Measurements from ENCODE around the gene WNT1.

WNT1 gene

DNA sequence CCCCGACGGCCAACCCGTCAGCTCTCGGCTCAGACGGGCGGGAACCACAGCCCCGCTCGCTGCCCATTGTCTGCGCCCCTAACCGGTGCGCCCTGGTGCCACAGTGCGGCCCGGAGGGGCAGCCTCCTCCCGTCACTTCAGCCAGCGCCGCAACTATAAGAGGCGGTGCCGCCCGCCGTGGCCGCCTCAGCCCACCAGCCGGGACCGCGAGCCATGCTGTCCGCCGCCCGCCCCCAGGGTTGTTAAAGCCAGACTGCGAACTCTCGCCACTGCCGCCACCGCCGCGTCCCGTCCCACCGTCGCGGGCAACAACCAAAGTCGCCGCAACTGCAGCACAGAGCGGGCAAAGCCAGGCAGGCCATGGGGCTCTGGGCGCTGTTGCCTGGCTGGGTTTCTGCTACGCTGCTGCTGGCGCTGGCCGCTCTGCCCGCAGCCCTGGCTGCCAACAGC lies at the start of gene WNT1:
Gene WNT1, plus strand, starts transcription at position 32 of the 450 bp plus-strand sequence. Its CDS starts 329 bp downstream, at position 361.
- DNase-seq, result no peak

DNA sequence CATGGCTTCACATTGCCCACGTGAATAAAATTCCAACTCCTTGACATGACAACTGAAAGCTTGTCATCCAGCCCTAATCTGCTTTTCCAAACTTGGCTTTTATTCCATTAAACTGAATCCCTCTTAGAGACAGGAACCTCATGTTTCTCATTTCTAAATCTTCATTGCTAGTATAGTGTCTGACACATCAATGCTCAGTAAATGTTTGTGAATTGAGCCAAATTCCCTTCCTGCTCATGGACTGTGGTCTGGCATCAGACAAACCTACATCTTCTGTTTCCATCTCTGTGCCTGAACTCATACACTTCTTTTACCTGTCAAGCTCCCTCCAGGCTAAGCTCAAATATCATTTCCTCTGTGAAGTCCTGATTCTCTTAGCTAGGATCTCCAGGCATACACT lies 48.6 kb upstream of the WNT1 start:
- no peak for DNase-seq

DNA sequence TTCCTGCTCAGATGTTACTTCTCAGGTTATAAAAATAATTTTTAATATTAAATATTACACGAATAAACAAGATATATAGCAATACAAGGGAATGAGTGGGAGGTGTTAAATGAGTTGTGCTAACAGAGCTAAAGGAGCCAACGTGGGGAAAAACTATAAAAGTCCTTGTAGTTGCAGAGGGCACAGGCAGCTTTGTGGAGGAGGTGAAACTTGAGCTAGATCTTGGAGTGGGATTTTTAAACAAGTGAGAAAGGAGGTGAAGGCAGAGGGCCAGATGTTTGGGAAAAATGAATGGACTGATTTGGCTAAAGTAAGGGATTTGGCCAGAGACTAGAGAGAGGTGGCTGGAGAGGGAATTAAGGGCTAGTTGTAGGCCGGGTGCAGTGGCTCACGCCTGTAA lies 47.6 kb upstream of the WNT1 start:
- DNase-seq, result no peak

- DNase-seq, result no peak
These were observed 45.2 kb upstream of the WNT1 start for GRCh38 chr12:48932878-48933277.

DNA sequence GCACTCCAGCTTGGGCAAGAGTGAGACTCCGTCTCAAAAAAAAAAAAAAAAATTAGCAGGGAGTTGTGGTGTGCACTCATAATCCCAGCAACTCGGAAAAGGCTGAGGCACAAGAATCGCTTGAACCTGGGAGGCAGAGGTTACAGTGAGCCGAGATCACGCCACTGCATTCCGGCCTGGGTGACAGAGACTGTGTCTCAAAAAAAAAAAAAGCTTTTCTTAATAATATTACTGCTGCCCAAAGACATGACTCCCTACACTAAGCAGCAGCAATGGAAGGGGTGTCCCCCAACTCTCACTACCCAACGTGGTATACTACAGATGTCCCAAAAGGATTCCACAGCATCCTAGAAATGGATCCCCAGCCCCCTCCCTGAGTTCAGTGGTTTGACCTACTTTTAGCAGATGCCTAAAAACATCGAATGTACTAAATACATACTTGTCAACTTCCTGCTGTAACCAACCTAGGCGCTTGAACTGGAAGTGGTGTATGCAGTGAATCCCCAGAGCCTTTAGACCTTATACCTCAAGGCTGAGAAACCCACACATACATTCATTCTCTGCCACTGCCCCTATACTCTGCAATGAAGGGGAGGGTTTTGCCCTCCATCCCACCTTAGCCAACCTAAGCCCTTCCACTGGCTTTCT lies 44.3 kb upstream of the WNT1 start:
- no peak for DNase-seq

GRCh38 chr12:48934312-48934706 lies 43.8 kb upstream of the WNT1 start:
- no peak for DNase-seq

DNA sequence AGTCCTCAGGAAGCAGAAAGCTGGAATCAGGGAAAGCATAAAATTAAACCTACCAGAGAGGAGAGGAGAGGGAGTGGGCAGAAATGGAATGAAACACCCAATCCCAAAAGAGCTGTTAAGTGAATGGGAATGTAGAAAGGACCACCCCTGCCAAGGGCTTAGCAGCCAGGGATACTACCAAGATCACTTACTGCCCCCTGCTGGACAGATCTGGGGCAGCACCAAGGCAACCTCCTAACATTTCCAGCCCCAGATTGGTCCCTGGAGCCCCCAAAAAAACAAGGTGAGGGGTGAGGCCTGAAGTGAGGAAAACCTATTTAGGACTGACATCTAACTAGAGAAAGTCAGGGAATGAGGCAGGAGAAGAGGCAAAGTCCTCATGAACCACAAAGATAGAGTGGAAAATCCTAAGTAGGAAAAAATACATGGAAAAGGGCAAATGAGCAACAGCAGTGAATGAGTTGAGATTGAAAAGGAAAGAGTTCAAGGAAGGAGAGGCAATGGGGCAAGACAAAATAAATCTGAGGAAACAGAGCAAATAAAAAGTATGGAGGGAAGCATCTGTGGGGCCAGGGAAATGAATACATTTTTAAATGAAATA lies 41.6 kb upstream of the WNT1 start:
- DNase-seq, result peak; percentile 13

GRCh38 chr12:48937170-48937569 lies 41.0 kb upstream of the WNT1 start:
- no peak for DNase-seq

GRCh38 chr12:48938805-48939204 lies 39.3 kb upstream of the WNT1 start:
- no peak for DNase-seq

- DNase-seq, result no peak
These were observed 37.9 kb upstream of the WNT1 start for GRCh38 chr12:48940181-48940580.

- DNase-seq, result no peak
These were observed 34.9 kb upstream of the WNT1 start for GRCh38 chr12:48943221-48943620.

- no peak for DNase-seq
These were observed 31.9 kb upstream of the WNT1 start for GRCh38 chr12:48946205-48946604.

DNA sequence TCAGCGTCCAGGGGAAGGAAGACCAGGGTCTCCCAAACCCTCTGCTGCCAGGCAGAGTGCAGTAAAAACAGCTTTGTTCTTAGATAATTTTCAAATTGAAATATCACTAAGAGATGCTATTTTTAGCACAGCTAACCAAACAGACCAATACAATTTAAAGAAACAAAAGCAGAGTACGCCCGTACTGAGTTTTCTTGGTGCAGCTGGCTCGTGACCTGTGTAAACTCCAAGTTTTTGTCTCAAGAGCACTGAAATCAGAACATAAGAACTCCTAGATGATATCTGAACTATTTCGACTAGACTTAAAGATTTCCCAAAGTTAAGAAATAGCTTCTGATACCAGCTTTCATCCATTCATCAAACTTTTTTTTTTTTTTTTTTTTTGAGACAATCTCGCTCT lies 31.2 kb upstream of the WNT1 start:
- no peak for DNase-seq

DNA sequence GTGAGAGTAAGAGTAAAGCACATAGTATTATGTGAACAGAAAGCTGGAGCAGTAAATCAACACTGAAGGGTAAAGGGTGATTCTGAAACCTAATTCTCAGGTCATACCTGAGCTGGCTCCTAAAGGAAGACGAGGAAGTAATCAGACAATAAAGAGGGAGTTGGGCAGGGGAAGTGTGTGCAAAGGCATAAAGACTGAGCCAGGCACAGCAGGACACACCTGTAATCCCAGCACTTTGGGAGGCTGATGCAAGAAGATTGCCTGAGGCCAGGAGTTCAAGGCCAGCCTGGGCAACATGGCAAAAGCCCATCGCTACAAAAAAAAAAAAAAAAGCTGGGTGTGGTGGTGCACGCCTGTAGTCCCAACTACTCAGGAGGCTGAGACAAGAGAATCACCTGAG lies 30.4 kb upstream of the WNT1 start:
- DNase-seq, result no peak

DNA sequence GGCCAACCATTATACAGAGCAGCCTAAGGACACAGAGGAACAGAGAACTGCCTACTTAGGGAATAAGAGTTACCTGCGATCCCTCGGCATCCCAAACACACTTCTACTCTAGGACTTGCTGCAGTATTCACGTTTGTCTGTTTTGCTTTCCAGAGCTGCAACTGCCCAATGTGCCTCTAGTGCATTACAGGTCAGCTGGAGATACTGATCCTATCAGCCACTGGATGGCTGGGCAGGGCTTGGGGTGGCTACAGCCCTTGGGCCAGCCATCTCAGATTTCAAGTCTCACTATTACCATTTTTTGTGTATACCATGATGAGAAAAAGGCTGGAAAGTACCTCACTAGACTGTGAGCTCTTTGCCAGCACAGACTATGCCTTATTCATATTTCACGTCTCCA lies 25.4 kb upstream of the WNT1 start:
- DNase-seq, result no peak

DNA sequence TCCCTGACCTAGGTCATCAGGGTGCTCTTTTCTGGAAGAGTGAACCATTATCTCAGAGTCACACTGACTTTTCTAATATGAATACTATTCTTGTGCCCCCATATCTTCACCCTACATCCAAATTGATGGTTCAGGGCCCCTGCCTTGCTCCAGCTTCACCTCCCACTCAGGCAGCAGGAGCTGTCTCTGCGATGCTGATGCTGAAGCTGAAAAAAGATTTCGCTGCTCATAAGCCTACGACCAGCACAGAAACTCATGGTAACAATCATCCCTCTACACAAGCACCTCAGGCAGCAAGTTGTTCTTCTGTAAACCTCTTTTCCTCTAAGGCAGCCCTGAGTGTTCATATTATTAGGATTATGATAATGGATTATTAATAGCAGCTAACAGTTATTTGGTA lies 24.1 kb upstream of the WNT1 start:
- DNase-seq, result no peak

DNA sequence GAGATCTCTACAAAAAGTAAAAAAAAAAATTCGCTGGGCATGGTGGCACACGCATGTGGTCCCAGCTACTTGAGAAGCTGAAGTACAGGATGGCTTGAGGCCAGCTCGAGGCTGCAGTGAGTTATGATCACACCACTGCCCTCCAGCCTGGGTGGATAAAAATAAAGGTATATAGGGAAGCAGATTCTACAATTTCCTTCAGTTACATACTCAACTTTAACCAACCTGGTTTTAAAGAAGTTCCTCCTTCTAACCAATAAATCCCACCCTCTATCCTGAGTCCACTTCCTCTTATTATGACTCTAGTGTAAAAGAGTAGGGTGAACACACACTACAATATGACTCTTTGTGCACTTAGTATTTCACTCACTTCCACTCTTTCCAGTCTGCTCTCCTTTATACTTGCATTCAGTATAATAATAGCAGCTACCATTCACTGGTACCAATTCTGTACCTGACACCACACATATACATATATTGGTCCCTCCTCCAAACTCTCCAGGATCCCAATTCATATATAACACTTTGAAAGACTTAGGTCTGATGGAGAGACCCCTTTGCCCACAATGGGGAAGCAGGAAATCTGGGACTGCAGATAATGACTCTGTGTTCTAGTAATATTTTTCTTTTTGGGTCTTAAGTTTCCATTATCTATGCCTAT lies 23.2 kb upstream of the WNT1 start:
- no peak for DNase-seq

DNA sequence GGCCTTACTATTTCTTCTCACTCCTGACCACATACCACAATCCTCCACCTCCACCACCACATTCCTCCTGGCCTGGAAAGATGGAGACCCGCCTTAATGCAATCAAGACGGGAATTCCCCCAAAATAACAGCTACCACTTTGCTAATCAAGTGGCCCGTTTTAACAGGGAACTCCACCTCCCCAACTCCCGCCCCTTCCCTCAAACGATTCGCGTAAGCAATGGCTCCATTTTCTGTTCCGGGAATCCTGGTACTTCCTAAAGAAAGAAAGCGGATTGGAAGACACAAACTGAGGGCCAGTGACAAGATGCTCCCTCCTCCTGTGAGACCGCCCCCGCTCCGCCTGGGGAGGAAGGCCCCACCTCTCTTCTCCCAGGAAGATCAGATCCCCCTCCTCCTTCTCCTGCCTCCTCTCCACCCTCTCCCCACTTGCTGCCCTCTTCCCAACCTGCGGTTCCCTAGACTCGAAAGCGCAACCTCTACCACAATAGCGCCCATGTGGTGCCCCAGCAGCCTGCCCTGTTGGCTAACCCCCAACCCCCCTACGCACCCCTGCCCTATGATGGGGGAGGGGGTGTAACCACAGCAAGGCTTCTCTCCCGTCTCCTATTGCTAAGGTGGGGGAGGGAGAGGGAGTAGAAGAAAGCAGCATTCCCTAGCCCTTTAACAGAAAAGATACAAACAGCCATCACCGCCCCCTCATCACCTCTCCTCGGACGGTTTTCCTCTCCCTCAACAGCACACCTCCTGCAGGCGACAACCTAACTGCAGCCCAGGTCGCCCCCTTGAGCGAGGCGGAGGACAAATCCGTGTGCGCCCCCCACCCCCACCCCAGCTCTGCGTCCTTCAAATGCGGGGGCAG lies 21.6 kb upstream of the WNT1 start:
- DNase-seq, result peak; percentile 19

- DNase-seq, result peak; percentile 91
These were observed 20.7 kb upstream of the WNT1 start, which contains the start of gene ARF3 for GRCh38 chr12:48957141-48958048. Gene ARF3, minus strand, starts transcription at chr12:48957487. Its CDS starts 16,392 bp downstream, at chr12:48941095.

DNA sequence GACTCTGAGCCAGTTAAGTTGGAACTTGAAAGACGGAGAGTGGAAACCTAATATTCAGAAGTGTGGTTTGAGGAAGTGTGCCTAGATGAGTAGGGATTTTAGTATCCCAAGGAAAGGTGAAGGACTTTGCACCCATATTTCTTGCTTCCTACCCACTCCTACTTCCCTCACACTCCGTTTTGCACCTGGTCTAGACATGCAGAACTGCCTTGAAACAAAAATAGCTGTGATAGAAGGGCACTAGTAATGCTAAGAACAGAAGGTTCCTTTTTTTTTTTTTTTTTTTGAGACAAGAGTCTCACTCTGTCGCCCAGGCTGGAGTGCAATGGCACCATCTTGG lies 20.1 kb upstream of the WNT1 start:
- DNase-seq, result no peak

- DNase-seq, result no peak
These were observed 17.3 kb upstream of the WNT1 start for GRCh38 chr12:48960834-48961233.

DNA sequence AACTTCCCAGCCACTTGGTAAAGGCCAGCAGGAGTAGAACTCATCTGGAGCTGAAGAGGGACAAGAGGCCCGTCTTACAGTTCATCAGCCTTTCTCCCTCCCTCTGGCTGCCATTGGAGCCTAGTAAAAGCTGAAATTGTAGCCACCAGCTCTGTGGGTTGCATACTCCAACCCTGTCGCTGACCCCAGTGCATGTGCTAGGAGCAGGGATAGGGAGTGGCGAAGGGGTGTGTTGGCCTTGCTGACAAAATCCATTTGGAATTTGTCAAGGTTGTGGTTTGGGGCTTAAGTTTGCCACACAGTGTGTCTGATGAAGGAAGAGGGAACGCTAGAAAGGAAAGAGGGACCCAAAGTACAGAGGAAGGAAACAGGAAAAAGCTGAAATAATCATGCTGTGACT lies 16.8 kb upstream of the WNT1 start:
- no peak for DNase-seq
